Activated T-helper 2 cell treated with anti-CD3 and anti-CD28 coated beads, Interferon-gamma antibody, Interleukin-2, Interleukin-4, amounts not matched to agents 10 μg/mL and 5 μg/mL and 100 μg/mL, durations not matched to agents 14 hours and 24 hours and 36 hours (primary cell): Measurements from ENCODE around the gene ESR1. TPM values are rescaled to one million over a fixed set of nuclear protein-coding genes. Genes with fewer than 3 reads are reported as not detected.

ENCODE experiments used
- DNase-seq: peaks from one replicate; pipeline ENCODE4 v3.0.0; 2021; ENCODE audit warnings: low spot score
- H3K27ac Mint-ChIP-seq: one replicate; pipeline ENCODE4 v1.8.0; 2021; ENCODE audit warnings: mixed read lengths
- H3K27me3 Mint-ChIP-seq: one replicate; pipeline ENCODE4 v1.8.0; 2021; ENCODE audit warnings: low read depth, mixed read lengths
- H3K36me3 Mint-ChIP-seq: one replicate; pipeline ENCODE4 v1.8.0; 2021; ENCODE audit warnings: low read depth, mixed read lengths
- H3K4me1 Mint-ChIP-seq: one replicate; pipeline ENCODE4 v1.8.0; 2021; ENCODE audit warnings: low read depth, mixed read lengths
- H3K4me3 Mint-ChIP-seq: one replicate; pipeline ENCODE4 v1.8.0; 2021; ENCODE audit warnings: low read depth, mild to moderate bottlenecking, moderate library complexity, mixed read lengths
- H3K9me3 Mint-ChIP-seq: one replicate; pipeline ENCODE4 v1.8.0; 2021; ENCODE audit warnings: mixed read lengths
- intact Hi-C: fragments of 100-400 bp; cut with micrococcal nuclease; formaldehyde crosslinking; loops from one replicate; pipeline ENCODE4 v1.15.1; 2023
- total RNA-seq: library from RNA; stranded (reverse); gene quantifications from 2 replicates; pipeline ENCODE4 v1.2.3, GENCODE V29; 2022

The ESR1 gene
- total RNA-seq, 1 donor from 2014 or later, result not detected

DNA sequence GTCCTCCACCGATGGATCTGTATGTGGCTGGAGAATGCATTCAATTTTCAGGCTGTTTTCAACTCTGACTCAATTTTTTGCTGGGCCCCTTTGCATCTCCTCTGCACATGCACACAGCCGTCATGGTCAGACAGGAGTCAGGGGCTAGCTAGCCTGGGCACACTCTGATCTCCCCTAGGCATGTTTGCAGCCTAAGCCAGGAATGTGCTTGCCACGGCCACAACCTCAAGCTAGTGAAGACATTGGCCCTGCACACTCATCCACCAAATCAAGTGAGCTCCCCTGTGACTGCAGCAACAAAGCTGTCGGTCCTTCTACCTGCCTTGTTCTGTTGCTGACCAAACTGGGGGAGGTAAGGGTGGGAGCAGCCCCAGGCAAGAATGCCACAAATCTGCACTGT is 300.5 kb downstream of the ESR1 start:
- peaks cover 8% of the 10 kb centered on the region for H3K27me3 Mint-ChIP-seq
- no peaks in the 10 kb centered on the region for H3K4me1 Mint-ChIP-seq
- H3K9me3 Mint-ChIP-seq, result no peaks in the 10 kb centered on the region
- no peak overlapping the region for H3K27ac Mint-ChIP-seq
- intact Hi-C loops, result no loop called here
- H3K4me3 Mint-ChIP-seq, result no peak overlapping the region
- no peak for DNase-seq
- H3K36me3 Mint-ChIP-seq, result no peaks in the 10 kb centered on the region

DNA sequence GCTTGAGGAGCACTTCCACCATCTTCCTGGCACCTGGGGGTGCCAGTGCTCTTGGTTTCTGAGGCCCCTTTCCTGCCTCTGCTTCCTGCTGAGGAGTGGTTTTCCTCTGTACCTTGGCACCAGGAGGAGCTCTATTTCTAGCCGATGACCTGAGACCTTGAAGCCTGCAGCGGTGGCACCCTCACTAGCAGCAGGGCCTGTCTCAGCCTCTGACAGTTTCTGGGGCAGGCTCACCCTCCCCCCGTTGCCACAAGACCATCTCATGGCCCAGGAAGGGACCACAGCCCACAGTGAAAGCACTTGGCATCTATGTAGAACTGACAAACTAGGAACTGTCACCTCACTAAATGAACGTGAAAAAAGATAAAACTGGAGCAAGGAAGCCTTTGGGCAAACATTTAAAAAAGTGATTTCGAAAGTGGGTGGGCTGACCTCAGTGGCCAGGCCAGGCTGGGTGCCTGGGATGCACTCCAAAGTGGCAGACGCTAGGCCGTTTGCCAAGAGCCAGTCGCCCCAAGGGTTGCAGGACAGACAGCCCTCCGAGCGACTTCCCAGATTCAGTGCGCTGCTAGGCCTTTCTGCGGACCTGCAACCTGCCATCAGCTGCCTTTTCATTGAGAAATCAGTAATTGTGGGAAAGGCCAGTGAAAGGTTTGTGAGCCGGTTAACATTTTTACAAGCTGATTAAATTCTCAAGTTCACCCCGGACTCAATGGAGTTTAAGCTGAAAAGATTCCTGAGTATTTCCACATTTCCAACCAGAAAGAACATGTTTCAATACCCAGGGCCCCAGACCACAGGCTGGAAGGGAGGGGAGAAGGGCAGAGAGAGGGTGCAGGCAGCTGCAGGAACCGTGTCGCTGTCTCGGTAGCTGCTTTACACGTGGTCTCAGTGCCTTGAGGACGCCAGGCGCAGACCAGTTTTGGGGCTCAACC is 303.7 kb downstream of the ESR1 start:
- Mint-ChIP-seq H3K27me3 (peaks cover 8% of the 10 kb centered on the region), H3K9me3 (no peaks in the 10 kb centered on the region), H3K4me3 (no peak overlapping the region), H3K4me1 (no peaks in the 10 kb centered on the region), H3K36me3 (no peaks in the 10 kb centered on the region), H3K27ac (no peak overlapping the region)
- DNase-seq, result no peak
- intact Hi-C loops, result no loop called here

DNA sequence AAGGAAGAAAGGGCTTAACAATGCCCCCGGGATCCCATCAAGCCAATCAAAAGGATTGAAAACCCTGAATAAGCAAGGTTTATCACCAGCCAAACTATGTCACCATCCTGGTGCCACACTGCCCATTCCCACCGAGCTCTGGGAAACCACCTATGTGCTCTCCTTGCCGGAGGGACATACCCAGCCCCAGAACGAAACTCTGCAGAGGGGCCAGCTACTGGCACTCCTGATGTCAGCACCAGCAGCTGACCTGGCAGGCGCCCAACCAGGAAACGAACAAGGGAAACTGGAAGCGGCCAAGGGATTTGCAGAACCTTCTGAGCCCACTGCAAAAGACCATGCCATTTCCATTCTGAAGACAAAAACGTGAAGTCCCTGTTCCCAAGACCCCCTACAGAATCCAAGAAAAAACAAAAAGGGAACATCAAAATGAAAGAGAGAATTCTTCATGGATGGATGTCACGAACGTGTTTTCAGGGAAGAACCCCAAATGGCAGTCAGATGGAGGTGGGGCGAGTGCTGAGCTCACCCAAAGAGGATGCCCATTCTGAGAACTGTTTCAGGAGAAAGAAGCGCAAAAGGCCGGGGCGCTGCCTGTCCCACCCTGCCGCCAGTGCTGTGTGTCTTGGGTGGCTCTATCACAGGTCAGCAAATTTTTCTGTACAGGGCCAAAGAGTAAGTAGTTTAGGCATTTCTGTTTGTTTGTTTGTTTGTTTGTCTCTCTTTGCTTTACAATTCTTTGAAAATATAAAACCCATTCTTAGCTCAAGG is 305.2 kb downstream of the ESR1 start:
- Mint-ChIP-seq H3K36me3 (no peaks in the 10 kb centered on the region), H3K27ac (no peak overlapping the region), H3K4me3 (no peak overlapping the region), H3K27me3 (peaks cover 3% of the 10 kb centered on the region), H3K4me1 (no peaks in the 10 kb centered on the region), H3K9me3 (no peaks in the 10 kb centered on the region)
- DNase-seq, result no peak
- intact Hi-C loops, result no loop called here

DNA sequence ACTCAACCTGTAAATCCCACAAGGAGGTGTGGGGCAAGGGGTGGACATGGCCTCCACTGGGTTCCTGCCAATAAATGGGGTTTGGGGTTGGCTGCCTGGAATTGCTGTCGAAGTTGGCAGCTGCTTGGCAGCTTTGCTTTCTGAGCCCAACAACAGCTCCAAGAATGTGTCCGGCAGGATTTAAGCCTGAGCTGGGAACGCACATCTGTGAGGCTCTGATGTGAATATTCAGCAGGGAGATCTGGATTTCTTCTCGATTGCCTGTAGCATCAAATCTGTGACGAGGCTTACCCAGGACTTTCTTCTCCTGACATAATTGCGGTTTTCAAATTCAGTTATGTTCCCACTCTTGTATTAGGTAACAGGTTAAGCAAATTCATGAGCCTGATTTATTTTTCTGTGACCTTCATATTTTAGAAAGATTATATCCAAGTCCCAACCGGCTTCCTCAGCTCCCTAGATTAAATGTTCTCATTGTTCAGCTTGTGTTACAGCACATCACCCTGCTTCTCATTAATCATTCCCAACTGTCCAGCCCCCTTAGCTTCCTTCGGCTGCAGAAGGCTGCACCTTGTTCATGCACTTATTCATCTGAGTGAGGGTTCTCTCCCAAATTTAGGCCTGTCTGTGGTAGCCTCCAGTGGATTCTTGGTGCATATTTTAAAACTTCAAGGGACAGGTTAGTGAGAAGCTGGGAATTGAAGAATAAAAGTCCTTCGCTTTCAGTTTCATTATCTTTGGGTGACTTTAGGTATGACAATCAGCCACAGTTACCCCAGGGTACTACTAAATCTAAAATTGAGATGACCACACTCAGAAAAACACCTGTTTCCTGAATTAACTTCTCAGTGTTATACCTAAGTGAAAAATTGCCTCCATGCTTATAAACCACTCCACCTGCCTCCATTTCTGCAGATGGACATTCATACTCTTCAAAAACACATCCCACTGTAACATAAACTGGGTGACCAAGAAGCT is 310.0 kb downstream of the ESR1 start:
- Mint-ChIP-seq H3K27me3 (no peaks in the 10 kb centered on the region), H3K36me3 (peaks cover 23% of the 10 kb centered on the region), H3K9me3 (no peaks in the 10 kb centered on the region), H3K27ac (no peak overlapping the region), H3K4me1 (no peaks in the 10 kb centered on the region), H3K4me3 (no peak overlapping the region)
- intact Hi-C loops, result no loop called here
- no peak for DNase-seq

DNA sequence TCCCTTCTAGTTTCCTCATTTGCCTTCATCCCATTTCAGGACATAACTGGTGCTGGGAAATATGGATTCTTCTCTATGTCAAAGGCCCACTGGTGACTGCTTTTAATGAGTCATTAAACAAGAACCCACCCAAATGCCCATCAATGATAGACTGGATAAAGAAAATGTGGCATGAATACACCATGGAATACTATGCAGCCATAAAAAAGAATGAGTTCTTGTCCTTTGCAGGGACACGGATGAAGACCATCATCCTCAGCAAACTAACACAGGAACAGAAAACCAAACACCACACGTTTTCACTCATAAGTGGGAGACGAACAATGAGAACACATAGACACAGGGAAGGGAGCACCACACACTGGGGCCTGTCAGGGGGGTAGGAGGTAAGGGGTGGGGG is 310.7 kb downstream of the ESR1 start:
- no peaks in the 10 kb centered on the region for H3K4me1 Mint-ChIP-seq
- no peak overlapping the region for H3K27ac Mint-ChIP-seq
- H3K36me3 Mint-ChIP-seq, result peaks cover 23% of the 10 kb centered on the region
- DNase-seq, result no peak
- intact Hi-C loops, result no loop called here
- H3K4me3 Mint-ChIP-seq, result no peak overlapping the region
- H3K9me3 Mint-ChIP-seq, result no peaks in the 10 kb centered on the region
- no peaks in the 10 kb centered on the region for H3K27me3 Mint-ChIP-seq

DNA sequence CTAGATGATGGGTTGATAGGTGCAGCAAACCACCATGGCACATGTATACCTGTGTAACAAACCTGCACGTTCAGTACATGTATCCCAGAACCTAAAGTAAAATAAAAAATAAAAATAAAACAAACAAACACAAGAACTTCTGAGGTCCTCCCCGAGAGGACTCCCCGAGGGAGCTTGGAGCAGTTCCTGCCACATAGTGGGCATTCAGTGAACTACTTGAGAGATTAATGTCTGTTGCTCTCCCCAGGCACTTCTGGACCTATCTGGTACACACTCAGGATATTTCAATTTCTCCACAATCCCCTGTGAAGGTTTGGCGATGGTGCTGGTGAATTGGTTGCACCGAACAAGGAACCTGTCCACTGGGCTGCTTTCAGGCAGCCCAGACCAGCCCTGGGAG is 311.2 kb downstream of the ESR1 start:
- H3K4me3 Mint-ChIP-seq, result no peak overlapping the region
- intact Hi-C loops, result no loop called here

GRCh38 chr6:152119831-152120230 is 312.3 kb downstream of the ESR1 start:
- intact Hi-C loops, result no loop called here
- Mint-ChIP-seq H3K4me1 (no peaks in the 10 kb centered on the region), H3K27ac (no peak overlapping the region), H3K27me3 (no peaks in the 10 kb centered on the region), H3K9me3 (no peaks in the 10 kb centered on the region), H3K4me3 (no peak overlapping the region), H3K36me3 (peaks cover 28% of the 10 kb centered on the region)
- DNase-seq, result no peak

More for the DNA sequence above, 311.2 kb downstream of the ESR1 start:
- Mint-ChIP-seq H3K4me1 (no peaks in the 10 kb centered on the region), H3K36me3 (peaks cover 23% of the 10 kb centered on the region), H3K27ac (no peak overlapping the region), H3K9me3 (no peaks in the 10 kb centered on the region), H3K27me3 (no peaks in the 10 kb centered on the region)
- no peak for DNase-seq

DNA sequence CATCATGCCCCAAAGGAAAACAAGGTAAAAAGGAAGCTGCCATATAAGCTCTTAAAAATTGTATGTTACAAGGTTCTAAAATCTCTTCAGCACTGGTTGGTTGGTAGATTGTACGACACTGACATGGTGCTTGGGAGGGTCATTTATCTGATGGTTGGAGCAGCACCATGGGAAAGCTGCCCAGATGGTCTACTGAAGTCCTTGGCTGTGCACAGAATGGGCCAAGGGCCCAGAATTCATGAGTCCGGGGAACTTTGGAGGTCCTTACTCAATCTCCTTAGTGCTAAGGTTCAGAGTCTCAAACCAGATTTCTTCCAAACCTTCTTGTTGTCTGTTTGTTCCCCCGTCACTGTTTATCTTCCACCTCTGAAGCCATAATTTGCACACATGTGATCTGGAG is 314.4 kb downstream of the ESR1 start:
- Mint-ChIP-seq H3K9me3 (no peaks in the 10 kb centered on the region), H3K4me1 (no peaks in the 10 kb centered on the region), H3K36me3 (peaks cover 28% of the 10 kb centered on the region), H3K27me3 (no peaks in the 10 kb centered on the region), H3K4me3 (no peak overlapping the region), H3K27ac (no peak overlapping the region)
- DNase-seq, result no peak
- intact Hi-C loops, result no loop called here

DNA sequence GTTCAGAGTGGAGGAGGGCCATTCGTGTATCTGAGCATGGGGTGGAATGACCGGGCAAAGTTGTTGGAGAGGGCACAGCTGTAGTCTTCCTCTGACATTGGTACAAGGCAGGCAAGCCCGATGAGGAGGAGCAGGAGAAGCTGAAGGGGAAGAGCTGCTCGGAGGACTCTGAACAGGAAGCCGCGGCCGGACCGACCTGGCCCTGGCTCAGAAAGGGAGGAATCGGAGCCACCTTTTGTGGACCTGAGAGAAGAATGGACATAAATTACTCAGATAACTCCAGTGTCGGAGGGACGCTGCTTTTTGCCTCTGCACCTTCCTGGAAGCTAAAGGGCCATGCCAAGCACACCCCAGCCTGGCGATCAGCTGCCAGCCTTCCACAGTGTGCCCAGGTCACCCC is 315.0 kb downstream of the ESR1 start:
- Mint-ChIP-seq H3K27me3 (no peaks in the 10 kb centered on the region), H3K36me3 (peaks cover 28% of the 10 kb centered on the region), H3K27ac (no peak overlapping the region), H3K4me1 (no peaks in the 10 kb centered on the region), H3K4me3 (no peak overlapping the region), H3K9me3 (no peaks in the 10 kb centered on the region)
- no peak for DNase-seq
- intact Hi-C loops, result no loop called here

GRCh38 chr6:152123076-152123475 is 315.6 kb downstream of the ESR1 start:
- H3K36me3 Mint-ChIP-seq, result peaks cover 28% of the 10 kb centered on the region

DNA sequence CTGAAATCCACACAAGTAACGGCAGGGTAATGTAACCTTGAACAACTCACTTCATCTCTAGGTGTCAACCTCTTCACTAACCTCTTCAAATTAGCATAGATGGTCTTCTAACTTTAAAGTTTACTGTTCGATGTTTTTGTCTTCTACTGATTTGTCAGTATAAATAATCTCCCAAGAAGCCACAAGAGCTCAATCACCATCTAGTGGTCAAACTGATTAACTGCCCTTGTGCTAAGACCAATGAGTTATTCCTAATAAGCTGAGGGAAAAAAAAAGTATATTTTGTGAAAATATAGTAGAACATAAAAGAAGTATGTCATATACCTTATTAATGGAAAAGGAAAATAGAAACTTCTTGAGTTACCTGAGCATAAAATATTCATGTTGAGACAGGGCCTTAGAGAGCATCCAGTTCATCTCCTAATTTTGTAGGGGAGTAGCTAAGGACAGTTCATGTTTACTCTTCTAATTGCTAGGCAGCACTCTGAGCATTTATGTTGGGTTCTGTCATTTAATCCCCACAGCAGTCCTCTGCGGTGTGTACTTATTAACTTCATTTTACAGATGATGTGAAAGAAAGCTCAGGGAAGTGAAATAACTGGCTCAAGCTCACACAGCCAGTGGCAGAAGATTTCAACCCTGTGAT is 317.1 kb downstream of the ESR1 start:
- Mint-ChIP-seq H3K9me3 (no peaks in the 10 kb centered on the region), H3K36me3 (peaks cover 38% of the 10 kb centered on the region), H3K27ac (no peak overlapping the region), H3K4me3 (no peak overlapping the region), H3K27me3 (no peaks in the 10 kb centered on the region), H3K4me1 (no peaks in the 10 kb centered on the region)
- no peak for DNase-seq
- intact Hi-C loops, result loop anchor here (1.0 kb wide), 1 partner anchor 449 kb away; no protein-coding TSS in a partner anchor

More at GRCh38 chr6:152123076-152123475, 315.6 kb downstream of the ESR1 start:
- intact Hi-C loops, result no loop called here
- DNase-seq, result no peak
- H3K4me3 Mint-ChIP-seq, result no peak overlapping the region
- no peaks in the 10 kb centered on the region for H3K27me3 Mint-ChIP-seq
- no peaks in the 10 kb centered on the region for H3K4me1 Mint-ChIP-seq
- H3K27ac Mint-ChIP-seq, result no peak overlapping the region
- H3K9me3 Mint-ChIP-seq, result no peaks in the 10 kb centered on the region
